ENCODE results near the gene GALT. TPM values are rescaled to one million over a fixed set of nuclear protein-coding genes. Genes with fewer than 3 reads are reported as not detected.

Gene GALT
- total RNA-seq = 24.7 and 30.2 TPM in 2 replicates

GRCh38 chr9:34646211-34647083 is at the start of gene GALT:
Gene GALT, plus strand, starts transcription at chr9:34646675. Its CDS starts 30 bp downstream, at chr9:34646705.
- DNase-seq (ENCODE audit: low read depth) = peak; percentile 61

- no peak for DNase-seq (ENCODE audit: low read depth)
These were observed 46.9 kb upstream of the GALT start for GRCh38 chr9:34599546-34599945.

- no peak for DNase-seq (ENCODE audit: low read depth)
These were observed 45.6 kb upstream of the GALT start for GRCh38 chr9:34600908-34601307.

- no peak for DNase-seq (ENCODE audit: low read depth)
These were observed 44.4 kb upstream of the GALT start for GRCh38 chr9:34601937-34602573.

GRCh38 chr9:34603610-34604231 is 42.8 kb upstream of the GALT start:
- DNase-seq (ENCODE audit: low read depth) = peak; percentile 54

GRCh38 chr9:34606190-34606589 is 40.3 kb upstream of the GALT start:
- DNase-seq (ENCODE audit: low read depth) = no peak

GRCh38 chr9:34606905-34607304 is 39.6 kb upstream of the GALT start:
- DNase-seq (ENCODE audit: low read depth) = no peak

GRCh38 chr9:34607331-34607730 is 39.1 kb upstream of the GALT start:
- no peak for DNase-seq (ENCODE audit: low read depth)

- no peak for DNase-seq (ENCODE audit: low read depth)
These were observed 35.9 kb upstream of the GALT start for GRCh38 chr9:34610434-34611206.

GRCh38 chr9:34611251-34611810 is 35.1 kb upstream of the GALT start:
- no peak for DNase-seq (ENCODE audit: low read depth)

- peak; percentile 38 for DNase-seq (ENCODE audit: low read depth)
These were observed 34.4 kb upstream of the GALT start, which contains the start of gene RPP25L for GRCh38 chr9:34611811-34612787. Gene RPP25L, minus strand, starts transcription at chr9:34612097. Its CDS starts 801 bp downstream, at chr9:34611296.

GRCh38 chr9:34612788-34613390 is 33.6 kb upstream of the GALT start:
- DNase-seq (ENCODE audit: low read depth) = peak; percentile 56

GRCh38 chr9:34615132-34615531 is 31.3 kb upstream of the GALT start:
- DNase-seq (ENCODE audit: low read depth) = no peak

GRCh38 chr9:34620061-34620994 is 26.1 kb upstream of the GALT start, which contains the start of gene DCTN3:
Gene DCTN3, minus strand, starts transcription at chr9:34620495. Its CDS starts 31 bp downstream, at chr9:34620464.
- peak; percentile 91 for DNase-seq (ENCODE audit: low read depth)

- no peak for DNase-seq (ENCODE audit: low read depth)
These were observed 22.9 kb upstream of the GALT start for GRCh38 chr9:34623374-34624235.

- DNase-seq (ENCODE audit: low read depth) = no peak
These were observed 21.8 kb upstream of the GALT start for GRCh38 chr9:34624475-34625185.

- DNase-seq (ENCODE audit: low read depth) = no peak
These were observed 21.3 kb upstream of the GALT start for GRCh38 chr9:34625186-34625486.
